ENCODE measurements around the gene CDCA7L. TPM values are rescaled to one million over a fixed set of nuclear protein-coding genes. Genes with fewer than 3 reads are reported as not detected.

CDCA7L gene
- total RNA-seq, 1 donor from 2014 or later: 15.2 TPM

GRCh38 chr7:21851559-21851967 lies 94.1 kb downstream of the CDCA7L start:
- H3K9me3 ChIP-seq (ENCODE audit: insufficient read depth, low read depth, low read length): no peaks in the 10 kb centered on the region
- H3K4me2 ChIP-seq (ENCODE audit: low read length): peak overlapping the region; percentile 51
- TF ChIP-seq CTCF (IDR thresholded peaks at IDR 0.05; ENCODE audit: insufficient read depth, low read depth, low read length): no peak
- no peak for TF ChIP-seq EZH2 (IDR thresholded peaks at IDR 0.05; ENCODE audit: insufficient read depth, low read length)
- H3K79me2 ChIP-seq (ENCODE audit: insufficient read depth, low read length): no peaks in the 10 kb centered on the region
- H2AFZ ChIP-seq (ENCODE audit: low read depth, low read length): peak overlapping the region; percentile 1
- Mint-ChIP-seq H3K27me3 (ENCODE audit: low read depth, unreplicated experiment) (no peaks in the 10 kb centered on the region), H3K27ac (ENCODE audit: unreplicated experiment) (peak overlapping the region; percentile 86), H3K36me3 (ENCODE audit: low read depth, unreplicated experiment) (no peaks in the 10 kb centered on the region), H3K4me1 (ENCODE audit: low read depth, unreplicated experiment) (peaks cover 10% of the 10 kb centered on the region), H3K9me3 (ENCODE audit: unreplicated experiment) (no peaks in the 10 kb centered on the region), H3K4me3 (ENCODE audit: unreplicated experiment) (no peak overlapping the region)
- no peak for FAIRE-seq
- no peaks in the 10 kb centered on the region for H4K20me1 ChIP-seq (ENCODE audit: insufficient read depth, low read length)
- no peaks in the 10 kb centered on the region for H3K36me3 ChIP-seq (ENCODE audit: insufficient read depth, low read length)
- H3K27me3 ChIP-seq (ENCODE audit: insufficient read depth, low read length): no peaks in the 10 kb centered on the region
- no peaks in the 10 kb centered on the region for H3K4me1 ChIP-seq (ENCODE audit: insufficient read depth, low read length)
- no peak for DNase-seq (ENCODE audit: low read depth)
- no peak overlapping the region for H3K4me3 ChIP-seq (ENCODE audit: insufficient read depth, low read depth, low read length)
- peak overlapping the region; percentile 17 for H3K9ac ChIP-seq (ENCODE audit: low read length)
- H3K27ac ChIP-seq (ENCODE audit: low read depth, low read length): peak overlapping the region; percentile 46

Measured in astrocyte (in vitro differentiated cells and primary cell).